ENCODE data around the gene WFS1.
A peak's percentile ranks its signal among the peaks of the same experiment; 100 is the strongest.

The WFS1 gene, protein sequence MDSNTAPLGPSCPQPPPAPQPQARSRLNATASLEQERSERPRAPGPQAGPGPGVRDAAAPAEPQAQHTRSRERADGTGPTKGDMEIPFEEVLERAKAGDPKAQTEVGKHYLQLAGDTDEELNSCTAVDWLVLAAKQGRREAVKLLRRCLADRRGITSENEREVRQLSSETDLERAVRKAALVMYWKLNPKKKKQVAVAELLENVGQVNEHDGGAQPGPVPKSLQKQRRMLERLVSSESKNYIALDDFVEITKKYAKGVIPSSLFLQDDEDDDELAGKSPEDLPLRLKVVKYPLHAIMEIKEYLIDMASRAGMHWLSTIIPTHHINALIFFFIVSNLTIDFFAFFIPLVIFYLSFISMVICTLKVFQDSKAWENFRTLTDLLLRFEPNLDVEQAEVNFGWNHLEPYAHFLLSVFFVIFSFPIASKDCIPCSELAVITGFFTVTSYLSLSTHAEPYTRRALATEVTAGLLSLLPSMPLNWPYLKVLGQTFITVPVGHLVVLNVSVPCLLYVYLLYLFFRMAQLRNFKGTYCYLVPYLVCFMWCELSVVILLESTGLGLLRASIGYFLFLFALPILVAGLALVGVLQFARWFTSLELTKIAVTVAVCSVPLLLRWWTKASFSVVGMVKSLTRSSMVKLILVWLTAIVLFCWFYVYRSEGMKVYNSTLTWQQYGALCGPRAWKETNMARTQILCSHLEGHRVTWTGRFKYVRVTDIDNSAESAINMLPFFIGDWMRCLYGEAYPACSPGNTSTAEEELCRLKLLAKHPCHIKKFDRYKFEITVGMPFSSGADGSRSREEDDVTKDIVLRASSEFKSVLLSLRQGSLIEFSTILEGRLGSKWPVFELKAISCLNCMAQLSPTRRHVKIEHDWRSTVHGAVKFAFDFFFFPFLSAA

DNA sequence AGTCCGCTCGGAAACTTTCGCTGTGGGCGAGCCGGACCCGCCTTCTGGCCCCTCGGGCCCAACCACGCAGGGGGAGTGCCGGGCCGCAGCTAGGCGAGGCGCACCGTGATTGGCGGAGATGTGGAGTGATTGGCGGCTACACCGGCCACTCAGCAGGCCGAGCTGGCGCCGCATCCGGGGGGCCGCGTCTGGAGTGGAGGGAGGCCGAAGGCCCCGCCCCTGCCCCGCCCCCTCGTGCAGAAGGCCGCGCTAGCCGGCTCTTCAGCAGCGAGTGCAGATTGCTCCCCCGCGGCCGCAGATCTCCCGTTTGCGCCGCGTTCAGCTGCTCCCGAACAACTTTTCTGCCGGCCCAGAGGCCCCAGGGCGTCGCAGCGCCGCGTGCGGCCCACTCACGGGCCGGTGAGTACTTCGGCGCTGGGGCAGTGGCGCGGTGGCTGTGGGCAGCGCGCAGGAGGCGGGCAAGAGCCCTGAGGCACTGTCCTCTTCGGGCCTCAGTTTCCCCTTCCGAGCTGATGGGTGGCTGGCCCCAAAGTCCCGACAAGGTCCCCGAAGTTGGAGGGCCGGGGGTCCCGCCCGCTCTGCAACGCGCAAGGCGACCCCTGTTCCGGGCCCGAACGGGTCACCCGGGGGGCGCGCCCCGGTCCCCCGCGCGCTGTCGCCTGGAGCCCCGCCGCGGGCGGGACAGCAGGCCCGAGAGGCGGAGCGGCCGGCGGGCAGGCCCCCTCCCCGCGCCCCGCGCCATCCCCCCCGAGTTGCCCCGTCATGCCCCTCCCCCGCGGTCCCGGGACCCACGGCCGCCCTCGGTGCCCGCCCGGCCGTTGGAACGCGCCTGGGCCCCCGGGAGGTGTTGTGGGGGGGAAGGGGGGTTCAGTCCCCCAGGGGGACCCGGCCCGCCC, at the start of gene WFS1:
Gene WFS1 (plus strand): TSS at position 235 of the 896 bp plus-strand sequence. CDS start 7,606 bp downstream, outside the sequence.
- ATAC-seq = peak; percentile 100
- Mint-ChIP-seq H3K4me1 (peaks cover 24% of the 10 kb centered on the region), H3K36me3 (no peaks in the 10 kb centered on the region), H3K27ac (peak within 1 kb of the TSS; percentile 56), H3K4me3 (peak within 1 kb of the TSS; percentile 83), H3K27me3 (no peaks in the 10 kb centered on the region), H3K9me3 (no peaks in the 10 kb centered on the region)

- no peak for ATAC-seq
- H3K4me1 Mint-ChIP-seq = no peaks in the 10 kb centered on the region
- H3K36me3 Mint-ChIP-seq = no peaks in the 10 kb centered on the region
- no peak overlapping the region for H3K27ac Mint-ChIP-seq
- H3K4me3 Mint-ChIP-seq = no peak overlapping the region
- peaks cover 4% of the 10 kb centered on the region for H3K9me3 Mint-ChIP-seq
- peaks cover 11% of the 10 kb centered on the region for H3K27me3 Mint-ChIP-seq
Measured at GRCh38 chr4:6221301-6221850, 48.3 kb upstream of the WFS1 start.

- Mint-ChIP-seq H3K9me3 (no peaks in the 10 kb centered on the region), H3K27me3 (peaks cover 19% of the 10 kb centered on the region), H3K4me3 (no peak overlapping the region), H3K36me3 (no peaks in the 10 kb centered on the region), H3K4me1 (no peaks in the 10 kb centered on the region), H3K27ac (no peak overlapping the region)
- no peak for ATAC-seq
Measured at GRCh38 chr4:6221851-6222760, 47.5 kb upstream of the WFS1 start.

DNA sequence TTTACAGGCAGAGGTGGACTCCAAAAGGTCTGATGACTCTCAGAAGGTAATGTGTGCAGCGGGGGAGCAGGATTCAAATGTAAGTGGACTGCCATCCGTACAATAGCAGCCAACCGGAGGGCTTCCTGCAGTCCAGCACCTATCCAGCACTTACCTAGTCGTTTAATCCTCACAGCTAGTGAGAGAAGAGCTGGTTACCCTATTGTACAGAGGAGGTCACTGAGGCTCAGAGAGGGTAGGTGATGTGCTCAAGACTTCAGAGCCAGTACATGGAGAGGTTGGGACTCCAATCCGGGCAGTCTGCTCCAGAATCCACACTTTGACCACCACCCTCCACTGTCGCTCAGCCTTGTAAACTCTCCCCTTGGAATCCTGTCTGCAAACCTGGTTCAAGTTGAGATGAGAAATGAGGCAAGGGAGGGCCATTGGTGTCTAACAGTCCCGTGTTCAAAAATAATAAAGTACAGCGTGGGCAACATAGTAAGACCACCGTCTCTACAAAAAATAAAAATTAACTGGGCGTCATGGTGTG, 46.8 kb upstream of the WFS1 start:
- no peak for ATAC-seq
- peaks cover 22% of the 10 kb centered on the region for H3K27me3 Mint-ChIP-seq
- no peaks in the 10 kb centered on the region for H3K4me1 Mint-ChIP-seq
- H3K36me3 Mint-ChIP-seq = no peaks in the 10 kb centered on the region
- no peak overlapping the region for H3K27ac Mint-ChIP-seq
- H3K4me3 Mint-ChIP-seq = no peak overlapping the region
- no peaks in the 10 kb centered on the region for H3K9me3 Mint-ChIP-seq

DNA sequence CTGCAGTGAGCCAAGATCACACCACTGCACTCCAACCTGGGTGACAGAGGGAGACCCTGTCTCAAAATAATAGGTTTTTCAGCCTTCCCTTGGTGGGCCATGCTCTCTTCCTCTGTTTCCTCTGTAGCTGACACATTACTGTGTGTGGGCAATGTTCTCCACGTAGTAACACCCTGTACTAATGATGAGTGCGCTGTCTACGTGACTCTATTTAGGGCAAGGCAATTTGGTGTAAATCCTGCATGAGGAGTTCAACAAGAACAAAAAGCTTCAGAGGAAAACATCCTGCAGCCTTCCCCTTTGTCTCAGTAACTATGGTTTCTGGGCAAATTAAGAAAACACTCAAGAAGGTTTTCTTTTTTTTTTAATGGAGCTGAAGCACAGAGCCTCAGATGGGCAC, 44.9 kb upstream of the WFS1 start:
- H3K4me1 Mint-ChIP-seq = no peaks in the 10 kb centered on the region
- H3K27me3 Mint-ChIP-seq = peaks cover 22% of the 10 kb centered on the region
- H3K36me3 Mint-ChIP-seq = no peaks in the 10 kb centered on the region
- ATAC-seq = no peak
- no peaks in the 10 kb centered on the region for H3K9me3 Mint-ChIP-seq
- H3K27ac Mint-ChIP-seq = no peak overlapping the region
- no peak overlapping the region for H3K4me3 Mint-ChIP-seq

DNA sequence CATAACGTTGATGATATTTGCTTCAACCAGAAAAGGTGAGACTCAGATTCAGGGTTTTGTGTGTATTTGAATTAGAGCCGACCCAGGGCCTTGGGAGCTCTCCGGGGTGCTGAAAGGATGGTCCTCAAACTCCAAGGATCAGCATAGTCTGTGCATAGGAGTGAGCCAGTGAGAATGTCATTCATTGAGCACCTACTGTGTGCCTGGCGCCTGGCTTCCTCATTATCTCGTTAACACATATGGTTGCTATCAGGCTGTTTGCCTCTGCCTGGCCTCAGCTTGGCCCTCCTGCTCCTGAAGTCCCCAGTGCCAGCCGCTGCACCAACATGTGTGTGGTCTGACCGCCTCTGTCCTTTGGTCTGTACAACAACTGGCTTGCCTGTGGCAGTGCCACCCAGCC, 44.2 kb upstream of the WFS1 start:
- no peak for ATAC-seq
- Mint-ChIP-seq H3K4me3 (no peak overlapping the region), H3K4me1 (no peaks in the 10 kb centered on the region), H3K9me3 (no peaks in the 10 kb centered on the region), H3K27ac (no peak overlapping the region), H3K36me3 (no peaks in the 10 kb centered on the region), H3K27me3 (peaks cover 22% of the 10 kb centered on the region)

DNA sequence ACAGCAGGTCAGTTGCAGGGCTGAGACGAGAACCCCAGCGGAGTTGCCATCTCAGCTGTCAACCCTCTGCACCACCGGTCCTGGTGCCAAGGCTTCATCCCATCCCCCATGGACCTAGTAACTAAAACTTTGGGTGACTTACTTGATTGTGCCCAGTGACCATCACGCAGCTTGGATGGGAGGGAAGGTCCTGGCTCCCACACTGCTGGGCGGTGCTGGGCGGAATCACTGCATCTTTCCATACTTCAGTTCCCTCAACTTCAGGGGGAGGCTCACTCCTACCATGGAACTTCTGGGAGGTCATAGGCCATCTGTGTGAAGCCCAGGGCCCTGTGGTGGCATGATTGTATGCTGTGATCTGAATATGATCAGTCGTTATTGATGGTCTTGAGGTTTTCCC, 43.1 kb upstream of the WFS1 start:
- Mint-ChIP-seq H3K4me1 (no peaks in the 10 kb centered on the region), H3K27ac (no peak overlapping the region), H3K9me3 (no peaks in the 10 kb centered on the region), H3K4me3 (no peak overlapping the region), H3K36me3 (no peaks in the 10 kb centered on the region), H3K27me3 (peaks cover 22% of the 10 kb centered on the region)
- ATAC-seq = no peak

DNA sequence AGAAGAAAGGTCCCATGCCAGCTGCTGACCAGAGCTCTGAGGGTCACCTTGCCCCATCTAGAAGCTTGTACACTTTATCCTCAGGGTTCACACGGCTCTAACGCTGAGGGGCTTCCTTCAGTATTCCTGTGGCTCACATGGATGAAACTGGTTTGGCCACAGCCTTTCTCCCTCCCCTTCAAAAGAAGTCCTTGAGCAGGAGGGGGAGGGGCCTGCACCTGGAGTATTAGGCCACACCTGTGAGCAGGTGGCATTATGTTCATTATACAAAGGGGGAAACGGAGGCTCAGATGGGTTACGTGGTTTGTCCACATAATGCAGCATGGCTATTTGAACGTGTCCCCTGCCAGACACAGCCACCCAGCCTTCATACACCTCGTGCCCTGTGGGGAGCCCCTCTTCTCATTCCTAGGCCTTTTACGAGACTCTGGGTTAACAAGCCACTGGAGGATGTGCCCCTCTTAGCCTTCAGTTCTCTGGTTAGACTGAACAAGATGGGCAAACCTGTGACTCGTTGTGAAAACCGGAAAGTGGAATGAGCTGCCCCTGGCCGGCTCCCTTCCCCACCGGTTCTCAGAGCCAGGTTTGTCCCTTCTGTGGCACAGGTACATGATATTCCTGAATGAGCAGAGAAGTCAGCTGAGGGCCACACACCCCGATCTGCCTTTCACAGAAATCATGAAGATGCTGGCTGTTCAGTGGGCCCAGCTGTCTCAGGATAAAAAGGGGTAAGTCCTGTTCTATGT, 42.1 kb upstream of the WFS1 start:
- H3K4me3 Mint-ChIP-seq = no peak overlapping the region
- no peaks in the 10 kb centered on the region for H3K36me3 Mint-ChIP-seq
- H3K27me3 Mint-ChIP-seq = peaks cover 22% of the 10 kb centered on the region
- H3K4me1 Mint-ChIP-seq = no peaks in the 10 kb centered on the region
- ATAC-seq = no peak
- H3K9me3 Mint-ChIP-seq = no peaks in the 10 kb centered on the region
- H3K27ac Mint-ChIP-seq = no peak overlapping the region

DNA sequence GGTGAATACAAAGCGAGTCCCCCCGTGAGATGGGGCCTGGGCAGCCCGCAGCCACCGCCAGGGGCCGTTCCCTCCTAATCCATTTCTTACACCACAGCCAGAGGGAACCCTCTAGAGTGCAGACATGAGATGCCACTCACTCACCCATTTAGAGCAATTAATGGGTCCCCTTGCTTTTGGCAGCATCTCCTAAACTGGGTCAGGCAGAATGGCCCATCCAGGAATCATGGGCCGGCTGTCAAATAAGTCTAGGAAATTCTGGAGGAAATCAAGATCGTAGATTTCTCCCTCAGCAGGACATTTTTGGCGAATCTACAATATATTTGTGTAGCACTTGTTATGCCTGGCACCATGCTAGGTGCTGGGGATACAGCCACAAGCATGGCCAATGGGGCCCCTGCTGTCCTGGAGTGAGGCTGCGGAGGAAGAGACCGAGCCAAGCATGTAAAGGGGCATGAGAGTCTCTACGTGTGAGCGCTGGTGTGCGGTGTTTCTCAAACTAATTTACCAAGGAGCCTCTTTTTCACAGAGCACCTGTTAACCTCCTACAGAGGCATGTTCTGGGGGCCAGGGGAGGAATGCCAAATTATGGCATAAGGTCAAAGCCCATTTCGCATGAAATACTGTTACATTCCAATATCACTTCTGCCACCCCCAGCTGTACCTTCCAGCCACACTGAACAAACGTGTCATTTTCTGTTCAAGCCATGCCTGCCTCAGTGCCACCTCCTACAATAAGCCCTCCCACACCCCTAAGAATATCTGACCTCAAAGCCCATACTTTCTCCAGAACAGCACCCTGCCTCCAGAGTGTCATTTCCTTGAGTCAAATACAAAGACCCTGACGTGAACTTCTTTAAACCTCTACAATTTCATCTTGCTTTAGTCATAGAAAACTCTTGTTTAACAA, 41.2 kb upstream of the WFS1 start:
- Mint-ChIP-seq H3K9me3 (no peaks in the 10 kb centered on the region), H3K4me1 (no peaks in the 10 kb centered on the region), H3K4me3 (no peak overlapping the region), H3K36me3 (no peaks in the 10 kb centered on the region), H3K27me3 (peaks cover 22% of the 10 kb centered on the region), H3K27ac (no peak overlapping the region)
- ATAC-seq = no peak

GRCh38 chr4:6229095-6229494, 40.6 kb upstream of the WFS1 start:
- no peaks in the 10 kb centered on the region for H3K36me3 Mint-ChIP-seq
- H3K4me3 Mint-ChIP-seq = no peak overlapping the region
- peaks cover 22% of the 10 kb centered on the region for H3K27me3 Mint-ChIP-seq
- H3K9me3 Mint-ChIP-seq = no peaks in the 10 kb centered on the region
- no peaks in the 10 kb centered on the region for H3K4me1 Mint-ChIP-seq
- no peak for ATAC-seq
- no peak overlapping the region for H3K27ac Mint-ChIP-seq

GRCh38 chr4:6229671-6230501, 39.8 kb upstream of the WFS1 start:
- Mint-ChIP-seq H3K27me3 (peaks cover 22% of the 10 kb centered on the region), H3K4me3 (no peak overlapping the region), H3K36me3 (no peaks in the 10 kb centered on the region), H3K4me1 (no peaks in the 10 kb centered on the region), H3K27ac (no peak overlapping the region), H3K9me3 (no peaks in the 10 kb centered on the region)
- ATAC-seq = no peak

DNA sequence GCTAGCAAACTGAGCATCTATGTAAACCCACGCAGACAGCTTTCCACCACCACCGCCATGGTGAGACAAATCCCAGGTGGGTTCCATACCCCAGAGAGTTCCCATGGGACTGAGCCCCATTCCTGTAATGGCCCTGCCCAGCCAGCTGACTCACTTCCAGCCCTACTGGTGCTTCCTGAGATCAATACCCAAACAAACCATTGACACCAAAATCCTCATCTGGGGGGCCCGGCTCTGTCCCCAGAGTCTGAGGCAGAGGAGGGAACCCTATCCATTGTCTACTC, 39.2 kb upstream of the WFS1 start:
- Mint-ChIP-seq H3K27ac (no peak overlapping the region), H3K36me3 (no peaks in the 10 kb centered on the region), H3K4me1 (no peaks in the 10 kb centered on the region), H3K27me3 (peaks cover 20% of the 10 kb centered on the region), H3K4me3 (no peak overlapping the region), H3K9me3 (no peaks in the 10 kb centered on the region)
- ATAC-seq = no peak
